K562 (cell line): Measurements from ENCODE around the gene PRDM12. TPM values are rescaled to one million over a fixed set of nuclear protein-coding genes. Genes with fewer than 3 reads are reported as not detected.

Experiments used
- ATAC-seq: fragments of 200-7000 bp; cut with Tn5 transposase; 3 replicates; pipeline ENCODE4 v1.9.1; 2020; ENCODE audit warnings: moderate library complexity
- BruUV-seq: library from RNA; stranded (reverse); fragments of 400-500 nt; replicated peaks from 2 replicates; lab custom pipeline; 2021; lab: Mats Ljungman, UMichigan
- CTCF ChIA-PET: fragments of 300-600 bp; formaldehyde crosslinking; extraction: SDS; loops from one replicate; lab custom pipeline; 2021; ENCODE audit warnings: low intra/inter-chr PET ratio; lab: Yijun Ruan, JAX
- POLR2A ChIA-PET: fragments of 300-600, 350-650 bp; sonication (Branson Sonifier 250); formaldehyde crosslinking; extraction: SDS; loops from one replicate; lab custom pipeline; 2021; ENCODE audit warnings: antibody characterized with exemption, inconsistent platforms; lab: Yijun Ruan, JAX
- DNase-seq, 4 experiments: peaks; one replicate each; pipeline versions ENCODE4 v3.0.0 to v3.0.0-alpha.2; 2011 to 2018; ENCODE audit warnings: low spot score in 3 of 4, mixed read lengths in 3 of 4; ENCODE audit errors: extremely low read depth in 1 of 4
- FAIRE-seq: peaks from 2 replicates; lab custom pipeline; 2011; peaks lifted over from hg19 to GRCh38; lab: Jason Lieb, UNC
- H2AFZ ChIP-seq: 2 replicates; pipeline ENCODE4 v1.6.0; 2011; ENCODE audit warnings: low read depth, low read length, control low read depth, inconsistent platforms
- H3K27ac ChIP-seq: fragments of 200-600 bp; 3 replicates; pipeline ENCODE4 v1.8.0; 2011; ENCODE audit warnings: low read depth, mild to moderate bottlenecking, control low read depth, inconsistent platforms, low read length, moderate library complexity, mixed read lengths; ENCODE audit errors: extremely low read depth
- H3K27me3 ChIP-seq, 2 experiments: fragments of 300-600 bp in 1 of 2; 2 replicates in 1 of 2; 3 replicates in 1 of 2; pipeline versions ENCODE4 v1.6.0 to v1.8.0; 2011; ENCODE audit warnings: inconsistent platforms in 2 of 2, low read length in 2 of 2, mild to moderate bottlenecking in 1 of 2, mixed read lengths in 1 of 2, moderate library complexity in 1 of 2; ENCODE audit not compliant: control insufficient read depth in 2 of 2, insufficient read depth in 2 of 2
- H3K36me3 ChIP-seq: fragments of 300-600 bp; 3 replicates; pipeline ENCODE4 v1.8.0; 2011; ENCODE audit warnings: mild to moderate bottlenecking, low read length, inconsistent platforms; ENCODE audit not compliant: control insufficient read depth, insufficient read depth
- H3K4me1 ChIP-seq, 2 experiments: fragments of 200-600 bp in 1 of 2; replicated peaks in 1 of 2; 2 replicates in 1 of 2; 3 replicates in 1 of 2; pipeline versions ENCODE4 v1.5.1 to v1.8.0; 2011; ENCODE audit warnings: inconsistent platforms in 2 of 2, low read length in 2 of 2, mild to moderate bottlenecking in 1 of 2, mixed read lengths in 1 of 2, moderate library complexity in 1 of 2; ENCODE audit not compliant: control insufficient read depth in 2 of 2, insufficient read depth in 2 of 2
- H3K4me2 ChIP-seq: 2 replicates; pipeline ENCODE4 v1.6.1; 2011; ENCODE audit warnings: low read length, control low read depth, inconsistent platforms, mixed read lengths; ENCODE audit not compliant: insufficient read depth
- H3K4me3 ChIP-seq: fragments of 200-600 bp; sonication (generic), shearing (Covaris generic); 2 replicates; pipeline ENCODE4 v1.5.1; 2016; ENCODE audit warnings: control low read depth, inconsistent platforms
- H3K79me2 ChIP-seq: fragments of 200-600 bp; 3 replicates; pipeline ENCODE4 v1.8.0; 2011; ENCODE audit warnings: low read length, inconsistent platforms; ENCODE audit not compliant: control insufficient read depth, insufficient read depth
- H3K9ac ChIP-seq, 2 experiments: 2 replicates each; pipeline versions ENCODE4 v1.6.0 to v1.6.1; 2011; ENCODE audit warnings: low read depth in 2 of 2, low read length in 2 of 2, control low read depth in 1 of 2, inconsistent platforms in 1 of 2, mild to moderate bottlenecking in 1 of 2, mixed read lengths in 1 of 2; ENCODE audit not compliant: insufficient read depth in 1 of 2
- H3K9me1 ChIP-seq: one replicate; pipeline ENCODE4 v1.6.0; 2011; ENCODE audit warnings: inconsistent platforms, mild to moderate bottlenecking, low read length, moderate library complexity; ENCODE audit not compliant: control insufficient read depth, insufficient read depth
- H3K9me3 ChIP-seq: replicated peaks from 2 replicates; pipeline ENCODE4 v1.5.1; 2011; ENCODE audit warnings: low read depth, low read length, inconsistent platforms; ENCODE audit not compliant: control insufficient read depth, insufficient read depth
- H4K20me1 ChIP-seq: replicated peaks from 2 replicates; pipeline ENCODE4 v1.6.1; 2011; ENCODE audit warnings: low read length, inconsistent platforms, mixed read lengths; ENCODE audit not compliant: control insufficient read depth, insufficient read depth
- ARID1B ChIP-seq: fragments of 450-650 bp; IDR thresholded peaks from 2 replicates; pipeline ENCODE4 v1.6.1; 2016; ENCODE audit warnings: antibody characterized with exemption, mild to moderate bottlenecking, inconsistent platforms
- BRD4 ChIP-seq: fragments of 200-600 bp; sonication (generic); IDR thresholded peaks from 2 replicates; pipeline ENCODE4 v1.6.1; 2017; ENCODE audit warnings: inconsistent platforms
- CHD1 ChIP-seq: fragments of 200-600 bp; sonication (generic); IDR thresholded peaks from one replicate; pipeline ENCODE4 v1.6.1; 2012; ENCODE audit warnings: mild to moderate bottlenecking, moderate library complexity, low read length, inconsistent platforms
- CREBBP ChIP-seq: IDR thresholded peaks from one replicate; pipeline ENCODE4 v1.6.1; 2012; ENCODE audit warnings: low read depth, mild to moderate bottlenecking, control low read depth, inconsistent platforms, low read length
- HLTF ChIP-seq: fragments of 450-650 bp; IDR thresholded peaks from 2 replicates; pipeline ENCODE4 v1.6.1; 2016
- NFXL1 ChIP-seq: fragments of 450-650 bp; formaldehyde crosslinking; IDR thresholded peaks from 2 replicates; pipeline ENCODE4 v1.4.0; 2021; ENCODE audit warnings: mild to moderate bottlenecking
- SMARCE1 ChIP-seq: fragments of 450-650 bp; IDR thresholded peaks from 2 replicates; pipeline ENCODE4 v1.7.1; 2016; ENCODE audit warnings: mild to moderate bottlenecking
- TGIF2 ChIP-seq: sonication (generic); formaldehyde crosslinking; IDR thresholded peaks from 2 replicates; pipeline ENCODE4 v1.8.1; 2022; ENCODE audit warnings: mild to moderate bottlenecking, missing genetic modification reagents, moderate library complexity
- ZNF586 ChIP-seq: fragments of 450-650 bp; formaldehyde crosslinking; conservative IDR thresholded peaks from 2 replicates; pipeline ENCODE4 v1.4.0; 2020; ENCODE audit warnings: mild to moderate bottlenecking, moderate library complexity
- ZNF696 ChIP-seq: fragments of 250-450 bp; sonication (Bioruptor Pico); conservative IDR thresholded peaks from 2 replicates; pipeline ENCODE4 v1.4.0; 2020; ENCODE audit warnings: mild to moderate bottlenecking, moderate library complexity
- WGBS: fragments of 100-300 bp; shearing (Covaris generic); methylation state at CpG from one replicate; pipeline ENCODE4 v1.1.6; 2016; ENCODE audit warnings: low coverage, mixed read lengths; ENCODE audit not compliant: insufficient coverage; ENCODE audit errors: missing lambda C conversion rate; 5-methylcytosine and 5-hydroxymethylcytosine counted together
- in situ Hi-C: fragments of 300-500 bp; cut with MboI; formaldehyde crosslinking; loops from 4 replicates; pipeline ENCODE4 v1.15.0; 2018; ENCODE audit warnings: inconsistent platforms, mixed read lengths
- intact Hi-C: fragments of 100-400 bp; cut with micrococcal nuclease; formaldehyde crosslinking; loops from 2 replicates; pipeline ENCODE4 v1.14.2; 2022
- polyA plus RNA-seq, 8 experiments: library from polyadenylated mRNA; depleted of rRNA in 4 of 8; stranded (reverse) in 5 of 8; unstranded in 3 of 8; fragments of >200 nt; fragmentation: Nextera tagmentation in 2 of 8; fragmentation: Illumina TruSeq in 1 of 8; extraction: Ambion mirVana in 2 of 8; extraction: Trizol in 1 of 8; gene quantifications; 2 replicates each; pipeline versions ENCODE4 v1.2.1 to v1.2.3, GENCODE V29; 2011 to 2014; ENCODE audit warnings: inconsistent platforms in 1 of 8, missing spikeins in 1 of 8
- total RNA-seq, 7 experiments: library from RNA; depleted of rRNA in 6 of 7; stranded (reverse); fragments of >200 nt in 6 of 7; fragmentation: Illumina TruSeq in 2 of 7; extraction: Trizol in 2 of 7; gene quantifications; 2 replicates each; pipeline versions ENCODE4 v1.2.1 to v1.2.3, GENCODE V29; 2011 to 2021; ENCODE audit warnings: low replicate concordance in 1 of 7
- TF ChIP-seq, protein P1 (sequence below): fragments of 450-650 bp; formaldehyde crosslinking; IDR thresholded peaks from 2 replicates; pipeline ENCODE4 v1.4.0; 2020; ENCODE audit warnings: mild to moderate bottlenecking, moderate library complexity
- TF ChIP-seq, protein P2 (sequence below): fragments of 450-650 bp; IDR thresholded peaks from 2 replicates; pipeline ENCODE4 v1.6.1; 2017; ENCODE audit warnings: antibody characterized with exemption, mild to moderate bottlenecking
- TF ChIP-seq, protein P3 (sequence below): sonication (generic); formaldehyde crosslinking; IDR thresholded peaks from 2 replicates; pipeline ENCODE4 v1.8.0; 2022; ENCODE audit warnings: mild to moderate bottlenecking, missing genetic modification reagents, borderline replicate concordance
- TF ChIP-seq, protein P4 (sequence below): sonication (generic); formaldehyde crosslinking; IDR thresholded peaks from 2 replicates; pipeline ENCODE4 v1.5.0; 2020; ENCODE audit warnings: missing genetic modification reagents

The PRDM12 gene
- total and polyA plus RNA-seq, 9 of the 15 experiments (the other 6 are each of a cell fraction or from before 2014, with no cell fraction given): 0.04 to 0.22 (median 0.07) TPM; not detected in 3

DNA sequence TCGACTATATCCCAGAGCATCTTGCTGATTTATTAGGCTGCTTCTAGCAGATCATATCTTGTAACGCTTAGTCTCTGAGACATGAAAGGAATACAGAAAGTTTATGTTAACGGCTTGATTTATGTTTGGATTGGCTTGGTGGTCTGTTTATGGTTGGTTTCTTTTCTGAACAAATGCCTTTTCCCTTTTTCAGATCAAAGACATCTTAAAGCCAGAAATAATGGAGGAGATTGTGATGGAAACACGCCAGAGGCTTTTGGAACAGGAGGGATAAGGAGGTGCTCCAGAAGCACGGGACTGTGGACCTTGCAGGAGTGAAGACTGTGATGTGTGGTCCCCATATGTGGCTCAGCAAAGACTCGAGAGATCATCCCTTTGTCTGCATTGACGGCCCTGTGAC is 39.1 kb downstream of the PRDM12 start:
- Histone ChIP-seq H3K9me3 (no peaks in the 10 kb centered on the region), H3K9me1 (no peaks in the 10 kb centered on the region), H3K79me2 (peaks cover 17% of the 10 kb centered on the region), H3K4me3 (no peak overlapping the region), H3K27ac (no peak overlapping the region), H4K20me1 (peaks cover 14% of the 10 kb centered on the region; the same call in 1 of the 2 replicates), H2AFZ (no peak overlapping the region), H3K9ac (no peak overlapping the region), H3K4me1 (no peaks in the 10 kb centered on the region; a peak in 1 of 5 replicates), H3K36me3 (peaks cover 69% of the 10 kb centered on the region), H3K4me2 (no peak overlapping the region), H3K27me3 (no peaks in the 10 kb centered on the region)
- intact Hi-C loops: no loop called here
- BruUV-seq: no TSS peak
- in situ Hi-C loops: loop anchor here (10.0 to 25.0 kb wide), 5 partner anchors 284 to 1009 kb away; no protein-coding TSS in a partner anchor
- ChIA-PET CTCF (interaction anchor here (0.5 to 1.0 kb wide), 2 partner anchors 8 to 160 kb away, joined by 3 read pairs; no protein-coding TSS in a partner anchor), POLR2A (interaction anchor here (1.1 to 3.4 kb wide), 2 partner anchors 8 to 10 kb away, joined by 4 to 13 read pairs; partner anchors contain the start of gene EXOSC2)
- DNase-seq: no peak
- FAIRE-seq: no peak
- no peak for ATAC-seq
- WGBS: 88% methylated on average over 7 of the region's 7 CpGs
- TF ChIP-seq NFXL1 (CRISPR knock-in tag) (no peak), ARID1B (no peak), BRD4 (no peak), ZNF696 (CRISPR knock-in tag) (no peak), CHD1 (no peak), ZNF586 (CRISPR knock-in tag) (no peak), TGIF2 (CRISPR knock-in tag) (no peak), CREBBP (no peak), HLTF (no peak), SMARCE1 (no peak)
- TF ChIP-seq, protein P1, sequence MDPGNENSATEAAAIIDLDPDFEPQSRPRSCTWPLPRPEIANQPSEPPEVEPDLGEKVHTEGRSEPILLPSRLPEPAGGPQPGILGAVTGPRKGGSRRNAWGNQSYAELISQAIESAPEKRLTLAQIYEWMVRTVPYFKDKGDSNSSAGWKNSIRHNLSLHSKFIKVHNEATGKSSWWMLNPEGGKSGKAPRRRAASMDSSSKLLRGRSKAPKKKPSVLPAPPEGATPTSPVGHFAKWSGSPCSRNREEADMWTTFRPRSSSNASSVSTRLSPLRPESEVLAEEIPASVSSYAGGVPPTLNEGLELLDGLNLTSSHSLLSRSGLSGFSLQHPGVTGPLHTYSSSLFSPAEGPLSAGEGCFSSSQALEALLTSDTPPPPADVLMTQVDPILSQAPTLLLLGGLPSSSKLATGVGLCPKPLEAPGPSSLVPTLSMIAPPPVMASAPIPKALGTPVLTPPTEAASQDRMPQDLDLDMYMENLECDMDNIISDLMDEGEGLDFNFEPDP (CRISPR knock-in tag): no peak
- TF ChIP-seq, protein P2, sequence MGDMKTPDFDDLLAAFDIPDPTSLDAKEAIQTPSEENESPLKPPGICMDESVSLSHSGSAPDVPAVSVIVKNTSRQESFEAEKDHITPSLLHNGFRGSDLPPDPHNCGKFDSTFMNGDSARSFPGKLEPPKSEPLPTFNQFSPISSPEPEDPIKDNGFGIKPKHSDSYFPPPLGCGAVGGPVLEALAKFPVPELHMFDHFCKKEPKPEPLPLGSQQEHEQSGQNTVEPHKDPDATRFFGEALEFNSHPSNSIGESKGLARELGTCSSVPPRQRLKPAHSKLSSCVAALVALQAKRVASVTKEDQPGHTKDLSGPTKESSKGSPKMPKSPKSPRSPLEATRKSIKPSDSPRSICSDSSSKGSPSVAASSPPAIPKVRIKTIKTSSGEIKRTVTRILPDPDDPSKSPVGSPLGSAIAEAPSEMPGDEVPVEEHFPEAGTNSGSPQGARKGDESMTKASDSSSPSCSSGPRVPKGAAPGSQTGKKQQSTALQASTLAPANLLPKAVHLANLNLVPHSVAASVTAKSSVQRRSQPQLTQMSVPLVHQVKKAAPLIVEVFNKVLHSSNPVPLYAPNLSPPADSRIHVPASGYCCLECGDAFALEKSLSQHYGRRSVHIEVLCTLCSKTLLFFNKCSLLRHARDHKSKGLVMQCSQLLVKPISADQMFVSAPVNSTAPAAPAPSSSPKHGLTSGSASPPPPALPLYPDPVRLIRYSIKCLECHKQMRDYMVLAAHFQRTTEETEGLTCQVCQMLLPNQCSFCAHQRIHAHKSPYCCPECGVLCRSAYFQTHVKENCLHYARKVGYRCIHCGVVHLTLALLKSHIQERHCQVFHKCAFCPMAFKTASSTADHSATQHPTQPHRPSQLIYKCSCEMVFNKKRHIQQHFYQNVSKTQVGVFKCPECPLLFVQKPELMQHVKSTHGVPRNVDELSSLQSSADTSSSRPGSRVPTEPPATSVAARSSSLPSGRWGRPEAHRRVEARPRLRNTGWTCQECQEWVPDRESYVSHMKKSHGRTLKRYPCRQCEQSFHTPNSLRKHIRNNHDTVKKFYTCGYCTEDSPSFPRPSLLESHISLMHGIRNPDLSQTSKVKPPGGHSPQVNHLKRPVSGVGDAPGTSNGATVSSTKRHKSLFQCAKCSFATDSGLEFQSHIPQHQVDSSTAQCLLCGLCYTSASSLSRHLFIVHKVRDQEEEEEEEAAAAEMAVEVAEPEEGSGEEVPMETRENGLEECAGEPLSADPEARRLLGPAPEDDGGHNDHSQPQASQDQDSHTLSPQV: no peak
- TF ChIP-seq, protein P3, sequence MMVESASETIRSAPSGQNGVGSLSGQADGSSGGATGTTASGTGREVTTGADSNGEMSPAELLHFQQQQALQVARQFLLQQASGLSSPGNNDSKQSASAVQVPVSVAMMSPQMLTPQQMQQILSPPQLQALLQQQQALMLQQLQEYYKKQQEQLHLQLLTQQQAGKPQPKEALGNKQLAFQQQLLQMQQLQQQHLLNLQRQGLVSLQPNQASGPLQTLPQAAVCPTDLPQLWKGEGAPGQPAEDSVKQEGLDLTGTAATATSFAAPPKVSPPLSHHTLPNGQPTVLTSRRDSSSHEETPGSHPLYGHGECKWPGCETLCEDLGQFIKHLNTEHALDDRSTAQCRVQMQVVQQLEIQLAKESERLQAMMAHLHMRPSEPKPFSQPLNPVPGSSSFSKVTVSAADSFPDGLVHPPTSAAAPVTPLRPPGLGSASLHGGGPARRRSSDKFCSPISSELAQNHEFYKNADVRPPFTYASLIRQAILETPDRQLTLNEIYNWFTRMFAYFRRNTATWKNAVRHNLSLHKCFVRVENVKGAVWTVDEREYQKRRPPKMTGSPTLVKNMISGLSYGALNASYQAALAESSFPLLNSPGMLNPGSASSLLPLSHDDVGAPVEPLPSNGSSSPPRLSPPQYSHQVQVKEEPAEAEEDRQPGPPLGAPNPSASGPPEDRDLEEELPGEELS (CRISPR knock-in tag): no peak
- TF ChIP-seq, protein P4, sequence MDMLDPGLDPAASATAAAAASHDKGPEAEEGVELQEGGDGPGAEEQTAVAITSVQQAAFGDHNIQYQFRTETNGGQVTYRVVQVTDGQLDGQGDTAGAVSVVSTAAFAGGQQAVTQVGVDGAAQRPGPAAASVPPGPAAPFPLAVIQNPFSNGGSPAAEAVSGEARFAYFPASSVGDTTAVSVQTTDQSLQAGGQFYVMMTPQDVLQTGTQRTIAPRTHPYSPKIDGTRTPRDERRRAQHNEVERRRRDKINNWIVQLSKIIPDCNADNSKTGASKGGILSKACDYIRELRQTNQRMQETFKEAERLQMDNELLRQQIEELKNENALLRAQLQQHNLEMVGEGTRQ (CRISPR knock-in tag): no peak
